Osteoblast (primary cell): ENCODE data around the gene INPP5A. TPM values are rescaled to one million over a fixed set of nuclear protein-coding genes. Genes with fewer than 3 reads are reported as not detected.
A peak's percentile ranks its signal among the peaks of the same experiment; 100 is the strongest.

Experiments
- DNase-seq: peaks from one replicate; pipeline ENCODE4 v3.0.0; 2011; ENCODE audit warnings: low spot score, mixed read lengths; ENCODE audit not compliant: insufficient read length; ENCODE audit errors: missing footprints
- H2AFZ ChIP-seq: 2 replicates; pipeline ENCODE4 v1.6.0; 2011; ENCODE audit warnings: mild to moderate bottlenecking, low read length
- H3K27ac ChIP-seq: 2 replicates; pipeline ENCODE4 v1.5.1; 2011; ENCODE audit warnings: mild to moderate bottlenecking, low read depth, low read length, moderate library complexity
- H3K27me3 ChIP-seq: 2 replicates; pipeline ENCODE4 v1.6.0; 2012; ENCODE audit warnings: mild to moderate bottlenecking, control low read depth, inconsistent platforms, low read length, moderate library complexity; ENCODE audit not compliant: insufficient read depth
- H3K36me3 ChIP-seq: 2 replicates; pipeline ENCODE4 v1.5.1; 2011; ENCODE audit warnings: mild to moderate bottlenecking, low read length, control low read depth, moderate library complexity; ENCODE audit not compliant: insufficient read depth
- H3K4me1 ChIP-seq: 2 replicates; pipeline ENCODE4 v1.5.1; 2011; ENCODE audit warnings: mild to moderate bottlenecking, low read length, control low read depth, moderate library complexity; ENCODE audit not compliant: insufficient read depth
- H3K4me2 ChIP-seq: 2 replicates; pipeline ENCODE4 v1.6.0; 2011; ENCODE audit warnings: mild to moderate bottlenecking, low read length; ENCODE audit not compliant: insufficient read depth
- H3K4me3 ChIP-seq: fragments of 200-600 bp; sonication (generic); 3 replicates; pipeline ENCODE4 v1.5.1; 2012; ENCODE audit warnings: mild to moderate bottlenecking, low read length, inconsistent platforms; ENCODE audit not compliant: insufficient read depth
- H3K79me2 ChIP-seq: 2 replicates; pipeline ENCODE4 v1.6.0; 2012; ENCODE audit warnings: mild to moderate bottlenecking, low read length, control low read depth, inconsistent platforms; ENCODE audit not compliant: insufficient read depth
- H3K9me3 ChIP-seq: 2 replicates; pipeline ENCODE4 v1.5.1; 2011; ENCODE audit warnings: low read depth, low read length, control low read depth
- H4K20me1 ChIP-seq: 2 replicates; pipeline ENCODE4 v1.6.0; 2012; ENCODE audit warnings: mild to moderate bottlenecking, low read length, control low read depth; ENCODE audit not compliant: insufficient read depth
- total RNA-seq: library from RNA; depleted of rRNA; stranded (reverse); fragments of >200 nt; gene quantifications from 2 replicates; pipeline ENCODE4 v1.2.3, GENCODE V29; 2012
- TF ChIP-seq, protein P1 (sequence below): IDR thresholded peaks from 2 replicates; pipeline ENCODE4 v1.5.1; 2011; ENCODE audit warnings: mild to moderate bottlenecking, low read depth, low read length, moderate library complexity; ENCODE audit errors: extremely low read depth

Gene INPP5A
- total RNA-seq, 1 donor, result 22.8 TPM

DNA sequence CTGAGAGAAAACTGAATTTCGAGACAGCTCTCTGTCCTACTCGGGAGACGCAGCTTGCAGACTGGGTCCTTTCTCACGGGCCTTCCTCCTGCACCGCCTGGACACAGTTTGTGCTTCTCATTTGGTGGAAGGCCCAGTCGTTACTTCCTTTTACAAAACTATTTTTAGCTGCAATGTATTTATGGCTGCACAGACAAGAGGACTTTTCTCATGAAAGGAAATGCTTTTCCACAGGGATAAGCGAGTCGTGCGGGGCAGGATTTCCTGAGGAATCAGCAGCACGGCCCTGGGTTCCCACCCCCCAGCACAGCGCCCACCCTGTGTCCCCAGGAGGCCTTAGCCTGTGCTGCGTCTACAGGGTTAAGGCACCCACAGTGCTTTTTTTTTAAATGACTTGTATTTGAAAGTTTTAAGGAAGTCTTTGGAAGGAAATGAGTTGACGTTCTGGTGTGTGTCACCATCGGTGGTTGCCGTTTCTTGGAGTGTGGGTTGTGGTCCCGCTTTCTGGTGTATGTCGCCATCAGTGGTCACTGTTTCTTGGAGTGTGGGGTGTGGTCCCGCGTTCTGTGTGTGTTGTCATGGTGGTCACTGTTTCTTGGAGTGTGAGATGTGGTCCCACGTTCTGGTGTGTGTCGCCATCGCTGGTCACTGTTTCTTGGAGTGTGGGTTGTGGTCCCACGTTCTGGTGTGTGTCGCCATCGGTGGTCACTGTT, 50.9 kb downstream of the INPP5A start:
- Histone ChIP-seq H3K4me2 (peak overlapping the region; percentile 50), H3K4me3 (peak overlapping the region; percentile 22), H3K79me2 (peaks cover 71% of the 10 kb centered on the region), H3K4me1 (peaks cover 19% of the 10 kb centered on the region), H2AFZ (peak overlapping the region; percentile 23), H3K36me3 (no peaks in the 10 kb centered on the region), H3K9me3 (no peaks in the 10 kb centered on the region), H3K27ac (peak overlapping the region; percentile 10), H4K20me1 (peaks cover 65% of the 10 kb centered on the region), H3K27me3 (no peaks in the 10 kb centered on the region)
- TF ChIP-seq, protein P1, sequence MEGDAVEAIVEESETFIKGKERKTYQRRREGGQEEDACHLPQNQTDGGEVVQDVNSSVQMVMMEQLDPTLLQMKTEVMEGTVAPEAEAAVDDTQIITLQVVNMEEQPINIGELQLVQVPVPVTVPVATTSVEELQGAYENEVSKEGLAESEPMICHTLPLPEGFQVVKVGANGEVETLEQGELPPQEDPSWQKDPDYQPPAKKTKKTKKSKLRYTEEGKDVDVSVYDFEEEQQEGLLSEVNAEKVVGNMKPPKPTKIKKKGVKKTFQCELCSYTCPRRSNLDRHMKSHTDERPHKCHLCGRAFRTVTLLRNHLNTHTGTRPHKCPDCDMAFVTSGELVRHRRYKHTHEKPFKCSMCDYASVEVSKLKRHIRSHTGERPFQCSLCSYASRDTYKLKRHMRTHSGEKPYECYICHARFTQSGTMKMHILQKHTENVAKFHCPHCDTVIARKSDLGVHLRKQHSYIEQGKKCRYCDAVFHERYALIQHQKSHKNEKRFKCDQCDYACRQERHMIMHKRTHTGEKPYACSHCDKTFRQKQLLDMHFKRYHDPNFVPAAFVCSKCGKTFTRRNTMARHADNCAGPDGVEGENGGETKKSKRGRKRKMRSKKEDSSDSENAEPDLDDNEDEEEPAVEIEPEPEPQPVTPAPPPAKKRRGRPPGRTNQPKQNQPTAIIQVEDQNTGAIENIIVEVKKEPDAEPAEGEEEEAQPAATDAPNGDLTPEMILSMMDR, result no peak
- DNase-seq, result peak; percentile 94

DNA sequence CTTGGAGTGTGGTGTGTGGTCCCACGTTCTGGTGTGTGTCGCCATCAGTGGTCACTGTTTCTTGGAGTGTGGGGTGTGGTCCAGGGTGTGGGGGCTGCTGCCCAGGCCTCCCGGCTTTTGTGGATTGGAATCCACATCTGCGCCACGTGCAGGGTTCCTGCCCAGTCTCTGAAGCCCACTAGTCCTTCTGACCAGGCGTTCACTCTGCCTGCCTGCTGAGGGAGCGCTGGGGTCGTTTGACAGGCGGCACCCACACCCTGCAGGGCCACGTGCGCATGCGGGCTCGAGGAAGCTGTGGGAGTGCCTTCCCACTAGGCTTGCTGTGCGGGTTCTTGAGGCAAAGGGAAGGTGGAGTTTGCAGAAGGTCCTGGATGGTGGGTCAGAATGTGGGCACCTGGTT, 51.4 kb downstream of the INPP5A start:
- peak; percentile 81 for DNase-seq
- H4K20me1 ChIP-seq, result peaks cover 63% of the 10 kb centered on the region
- TF ChIP-seq, protein P1, result no peak
- peaks cover 72% of the 10 kb centered on the region for H3K79me2 ChIP-seq
- H3K4me2 ChIP-seq, result peak overlapping the region; percentile 50
- peak overlapping the region; percentile 22 for H3K4me3 ChIP-seq
- no peaks in the 10 kb centered on the region for H3K9me3 ChIP-seq
- peak overlapping the region; percentile 13 for H2AFZ ChIP-seq
- H3K27ac ChIP-seq, result no peak overlapping the region
- H3K36me3 ChIP-seq, result no peaks in the 10 kb centered on the region
- peaks cover 23% of the 10 kb centered on the region for H3K4me1 ChIP-seq
- H3K27me3 ChIP-seq, result no peaks in the 10 kb centered on the region

DNA sequence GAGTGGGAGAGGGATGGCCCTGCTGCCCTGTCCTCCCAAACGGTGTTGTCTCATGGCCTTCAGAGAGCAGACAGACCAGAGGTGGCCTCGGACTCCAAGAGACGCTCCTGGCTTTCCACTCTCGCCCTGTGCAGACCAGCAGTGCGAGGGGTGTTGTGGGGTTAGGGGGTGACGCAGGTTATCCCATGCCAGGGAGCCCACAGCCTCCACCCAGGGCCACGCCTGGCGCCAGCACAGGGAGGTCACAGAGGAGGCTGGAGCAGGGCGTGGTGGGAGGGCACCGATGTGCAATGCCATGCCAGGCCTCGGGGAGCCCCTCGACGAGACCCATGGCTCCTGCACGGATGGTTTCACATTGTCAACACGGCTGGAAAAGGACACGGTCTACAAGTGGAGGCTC, 52.1 kb downstream of the INPP5A start:
- Histone ChIP-seq H3K4me3 (no peak overlapping the region), H2AFZ (no peak overlapping the region), H3K36me3 (no peaks in the 10 kb centered on the region), H4K20me1 (peaks cover 67% of the 10 kb centered on the region), H3K27me3 (no peaks in the 10 kb centered on the region), H3K9me3 (no peaks in the 10 kb centered on the region), H3K4me2 (no peak overlapping the region), H3K79me2 (peaks cover 77% of the 10 kb centered on the region), H3K27ac (no peak overlapping the region), H3K4me1 (peaks cover 23% of the 10 kb centered on the region)
- DNase-seq, result peak; percentile 50
- TF ChIP-seq, protein P1, result no peak

DNA sequence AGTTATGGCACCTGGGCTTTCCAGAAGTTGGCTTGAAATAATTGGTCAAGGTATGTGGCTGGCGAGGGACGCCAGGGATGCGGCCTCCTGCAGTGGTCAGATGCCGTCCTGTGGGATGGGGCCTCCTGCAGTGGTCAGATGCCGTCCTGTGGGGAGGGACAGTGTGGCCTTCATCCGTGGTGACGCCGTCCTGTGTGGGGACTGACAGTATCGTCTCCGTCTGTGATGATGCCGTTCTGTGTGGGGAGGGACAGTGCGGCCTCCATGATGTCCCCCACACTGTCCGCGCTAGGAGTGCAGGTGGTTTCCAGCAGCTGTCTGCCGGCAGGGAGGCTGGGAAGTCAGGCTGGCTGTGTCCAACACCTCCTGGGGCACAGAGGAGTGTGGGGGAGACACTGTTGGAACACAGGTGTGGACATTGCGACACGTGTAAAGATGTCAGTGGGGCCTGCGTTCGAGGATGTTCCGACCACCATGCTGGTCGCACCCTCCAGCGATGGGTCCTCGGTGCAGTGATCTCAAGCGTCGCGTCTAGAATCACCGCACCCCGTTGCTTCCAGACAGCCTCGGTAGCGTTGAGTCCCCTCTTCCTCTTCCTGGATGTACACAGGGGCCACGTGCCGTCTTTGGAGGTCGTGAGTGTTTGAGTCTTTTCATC, 52.6 kb downstream of the INPP5A start:
- TF ChIP-seq, protein P1, result no peak
- Histone ChIP-seq H4K20me1 (peaks cover 66% of the 10 kb centered on the region), H3K9me3 (no peaks in the 10 kb centered on the region), H3K4me1 (peaks cover 23% of the 10 kb centered on the region), H3K27ac (no peak overlapping the region), H3K27me3 (no peaks in the 10 kb centered on the region), H2AFZ (no peak overlapping the region), H3K4me3 (no peak overlapping the region), H3K79me2 (peaks cover 78% of the 10 kb centered on the region), H3K4me2 (peak overlapping the region; percentile 5), H3K36me3 (no peaks in the 10 kb centered on the region)
- peak; percentile 13 for DNase-seq
